ENCODE data around the gene CXCR2.
"Not testable (repeated sequence)": the region's sequence is repeated elsewhere in the genome, so short reads cannot be mapped to it uniquely, and the experiment has no call there.

Gene CXCR2
- 0 to 0.07 reads per million in 2 donors for total RNA-seq

DNA sequence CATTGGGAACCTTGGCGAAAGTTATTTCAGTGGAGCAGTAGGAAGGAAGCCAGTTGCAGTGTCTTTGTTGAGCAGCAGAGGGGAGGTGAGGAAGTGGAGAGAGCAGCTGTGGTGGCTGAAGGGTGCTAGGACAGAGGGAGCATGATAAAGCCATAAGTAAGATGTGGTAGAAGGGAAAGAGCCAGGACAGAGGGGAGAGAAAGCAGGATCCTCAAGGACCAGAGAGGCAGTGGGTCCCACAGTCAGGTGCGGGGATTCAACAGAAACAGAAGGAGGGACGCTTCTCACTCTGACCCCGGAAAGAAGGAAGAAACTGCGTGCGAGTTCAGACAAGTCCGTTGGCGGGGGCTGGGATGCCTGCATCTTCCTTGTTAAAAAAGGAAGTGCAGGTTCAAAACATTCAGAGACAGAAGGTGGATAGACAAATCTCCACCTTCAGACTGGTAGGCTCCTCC is at the start of gene CXCR2:
TSS of gene CXCR2 (plus strand) at position 403 of the 455 bp plus-strand sequence. CDS start 8,774 bp downstream, outside the sequence.
- peak in 1 of 5 experiments; percentile 11 for DNase-seq

DNA sequence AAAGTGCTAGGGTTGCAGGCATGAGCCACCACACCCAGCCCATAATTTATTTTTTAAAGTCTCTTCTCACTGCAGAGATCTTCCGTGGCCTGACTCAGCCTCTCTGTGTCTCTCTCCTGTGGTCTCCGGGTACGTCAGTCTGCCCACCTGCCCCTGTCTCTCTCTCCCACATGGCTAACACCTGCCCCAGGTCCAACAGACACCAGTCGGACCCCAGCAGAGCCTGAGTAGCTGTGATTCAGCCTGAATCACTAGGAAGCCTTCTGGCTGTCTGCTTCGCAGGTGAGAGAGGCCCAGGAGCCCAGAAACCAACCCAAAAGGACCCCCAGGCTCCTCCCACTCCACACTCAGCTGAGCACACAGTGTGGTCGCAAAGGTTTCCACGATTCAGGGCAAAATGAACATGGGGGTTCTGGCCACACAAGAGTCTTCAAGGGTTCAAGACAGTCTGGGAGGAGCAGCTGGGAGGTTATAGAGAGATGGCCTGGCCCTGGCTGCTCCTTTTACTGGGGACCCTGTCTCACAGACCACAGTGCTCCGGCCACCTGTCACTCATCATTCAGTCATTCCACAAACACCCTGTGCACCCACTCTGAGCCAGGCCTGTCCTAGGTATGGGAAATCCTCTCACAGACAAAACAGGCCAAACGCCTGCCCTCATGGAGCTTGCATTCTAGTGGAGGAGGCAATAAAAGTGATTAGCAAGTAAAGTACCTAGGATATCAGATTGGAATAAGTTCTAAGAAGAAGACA is 48.2 kb upstream of the CXCR2 start:
- no peak for DNase-seq

DNA sequence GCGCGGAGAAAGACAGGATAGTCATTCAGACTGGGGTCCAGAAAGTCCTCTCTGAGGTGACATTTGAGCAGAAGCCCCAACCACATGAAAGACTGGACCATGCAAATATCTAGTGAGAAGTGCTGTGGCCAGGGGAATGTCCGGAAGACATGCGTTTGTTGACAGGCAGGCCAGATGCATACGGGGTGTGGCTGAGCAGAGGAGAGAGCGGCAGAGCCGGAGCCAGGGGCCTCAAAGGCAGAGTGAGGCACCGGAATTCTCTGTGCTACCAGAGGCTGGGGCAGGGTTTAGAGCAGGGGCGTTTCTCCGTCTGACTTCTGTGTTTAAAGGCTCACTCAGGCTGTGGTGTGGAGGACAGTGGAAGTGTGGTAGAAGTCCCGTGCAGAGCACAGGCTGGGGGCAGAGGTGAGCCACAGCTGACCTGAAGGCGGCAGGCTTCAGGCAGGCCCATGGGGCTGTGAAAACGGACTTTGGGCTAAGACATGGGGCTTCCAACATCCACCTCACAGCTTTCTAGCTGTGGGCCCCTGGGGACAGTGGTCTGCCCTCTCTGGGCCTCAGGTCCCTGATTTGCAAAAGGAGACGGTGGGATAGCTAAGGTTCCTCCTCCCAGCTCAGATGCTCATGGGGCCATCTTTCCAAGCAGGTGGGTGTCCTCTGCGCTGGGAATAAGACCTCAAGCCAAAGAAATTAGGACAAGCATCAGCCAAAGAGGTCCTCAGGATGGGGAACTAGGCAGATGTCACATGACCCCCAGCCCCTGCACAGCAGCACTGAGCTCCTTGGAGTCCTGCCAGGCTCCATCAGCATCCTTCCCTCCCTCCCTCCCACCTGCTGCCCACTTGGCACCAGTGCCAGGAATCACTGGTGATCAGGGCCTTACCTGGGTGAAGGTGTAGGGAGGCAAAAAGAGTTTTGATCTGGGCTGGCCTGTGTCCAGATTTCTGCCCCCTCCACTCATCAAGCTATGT is 45.6 kb upstream of the CXCR2 start:
- DNase-seq, result no peak

DNA sequence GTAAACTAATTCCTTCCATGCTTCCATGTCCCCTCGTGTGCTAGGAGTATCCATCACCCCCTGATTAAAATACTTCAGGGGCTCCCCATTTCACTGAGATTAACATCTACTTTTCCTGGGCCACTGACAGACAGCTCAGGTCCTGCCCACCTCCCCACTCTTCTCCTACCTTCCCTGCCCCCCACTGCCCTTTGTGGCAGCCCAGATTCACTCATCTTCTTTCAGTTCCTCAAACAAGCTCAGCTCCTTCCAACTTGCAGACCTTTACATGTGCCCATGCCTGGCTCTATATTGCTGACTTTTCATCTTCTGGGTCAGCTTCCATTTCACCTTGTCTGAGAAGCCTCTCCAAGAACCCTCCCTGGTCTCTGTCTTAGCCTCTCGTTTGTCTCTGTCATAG is 44.8 kb upstream of the CXCR2 start:
- DNase-seq, result no peak

DNA sequence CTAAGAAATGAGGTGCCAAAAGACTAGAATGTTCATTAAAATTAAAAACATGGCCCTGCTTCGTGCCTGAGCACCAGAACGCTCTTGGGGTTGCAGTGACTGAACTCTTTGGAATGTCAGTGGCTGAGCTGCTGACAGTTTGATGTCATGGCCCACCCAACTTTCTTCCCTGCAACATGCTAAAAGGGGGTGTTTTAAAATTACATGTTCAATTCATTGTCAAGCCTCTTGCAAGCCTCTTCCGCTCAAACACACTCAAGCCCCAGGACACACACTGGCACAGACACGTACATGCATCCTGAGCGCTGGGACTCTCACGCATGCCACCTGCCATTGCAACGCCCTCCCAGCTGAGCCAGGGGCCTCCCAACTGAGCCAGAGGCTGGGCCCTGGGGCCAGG is 44.1 kb upstream of the CXCR2 start:
- no peak for DNase-seq

DNA sequence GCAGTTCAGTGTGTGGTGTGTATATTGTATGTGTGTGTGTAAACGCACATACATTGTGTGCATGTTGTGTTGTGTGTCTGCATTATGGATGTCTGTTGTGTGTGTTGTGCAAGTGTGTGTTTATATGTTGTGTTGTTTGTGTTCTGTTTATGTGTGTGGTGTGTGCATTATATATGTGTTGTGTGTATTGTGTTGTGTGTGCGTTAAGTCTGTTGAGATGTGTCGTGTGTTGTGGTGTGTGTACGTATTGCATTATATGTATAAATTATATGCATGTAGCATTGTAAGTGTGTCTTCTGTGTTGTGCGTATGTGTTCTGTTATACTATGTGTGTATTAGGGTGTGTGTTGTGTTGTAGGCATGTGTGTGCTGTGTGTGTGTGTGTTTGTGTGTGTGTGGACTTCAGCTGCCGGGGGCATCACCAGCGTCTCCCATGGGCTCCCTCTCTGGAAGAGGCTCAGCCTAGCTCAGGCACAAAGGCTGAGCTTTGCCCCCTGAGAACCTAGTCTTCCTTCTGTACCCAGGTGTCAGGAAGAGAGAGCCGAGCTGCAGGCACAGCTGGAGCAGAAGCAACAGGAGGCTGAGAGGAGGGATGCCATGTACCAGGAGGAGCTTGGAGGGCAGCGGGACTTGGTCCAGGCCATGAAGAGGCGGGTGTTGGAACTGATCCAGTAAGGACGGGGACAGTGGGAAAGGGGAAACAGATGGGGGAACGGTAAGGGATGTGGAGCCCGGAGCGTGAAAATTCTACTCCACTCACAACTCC is 43.1 kb upstream of the CXCR2 start:
- no peak for DNase-seq

DNA sequence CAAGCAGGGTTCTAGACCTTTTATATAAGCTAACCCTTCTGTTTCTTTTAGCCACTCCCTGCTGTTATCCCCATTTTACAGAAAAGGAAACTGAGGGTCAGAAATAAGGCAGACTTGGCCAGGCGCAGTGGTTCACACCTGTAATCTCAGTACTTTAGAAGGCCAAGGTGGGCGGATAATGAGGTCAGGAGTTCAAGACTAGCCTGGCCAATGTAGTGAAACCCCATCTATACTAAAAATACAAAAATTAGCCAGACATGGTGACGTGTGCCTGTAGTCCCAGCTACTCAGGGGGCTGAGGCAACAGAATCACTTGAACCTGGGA is 42.5 kb upstream of the CXCR2 start:
- no peak for DNase-seq

DNA sequence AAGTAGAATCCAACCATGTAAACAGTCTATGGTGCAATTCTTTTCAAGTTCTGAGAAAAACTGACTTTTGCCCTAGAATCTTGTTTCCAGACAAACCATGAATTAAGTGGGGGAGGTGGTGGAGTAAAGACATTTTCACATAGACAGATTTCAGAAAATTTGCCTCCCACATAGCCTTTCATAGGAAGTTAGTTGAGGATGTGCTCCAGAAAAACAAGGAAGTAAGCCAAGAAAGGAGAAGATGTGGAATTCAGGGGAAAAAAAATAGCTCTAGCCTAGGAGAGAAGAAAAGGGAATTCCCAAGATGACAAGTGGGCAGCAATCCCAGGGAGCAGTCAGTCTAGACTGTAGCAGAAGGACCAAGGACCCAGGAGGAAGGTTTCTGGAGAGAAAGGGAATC is 39.4 kb upstream of the CXCR2 start:
- DNase-seq, result no peak

DNA sequence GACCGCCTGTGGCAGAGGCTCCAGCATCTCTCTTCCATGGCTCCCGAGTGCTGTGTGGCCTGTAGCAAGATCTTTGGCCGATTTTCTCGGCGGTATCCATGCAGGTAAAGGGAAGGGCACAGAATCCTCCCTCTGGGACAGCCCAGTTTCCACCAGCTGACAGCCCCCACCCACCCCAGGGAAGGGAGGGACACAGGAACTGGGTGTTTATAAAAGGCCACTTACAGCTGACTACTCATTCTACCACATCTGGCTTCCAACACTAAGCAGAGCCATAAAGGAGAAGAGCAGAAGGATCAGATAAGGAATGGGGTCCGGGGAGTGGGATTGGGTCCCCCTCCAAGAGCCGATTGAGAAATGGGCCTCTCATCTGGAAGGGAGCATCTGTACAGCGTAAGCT is 36.6 kb upstream of the CXCR2 start:
- DNase-seq, result no peak

DNA sequence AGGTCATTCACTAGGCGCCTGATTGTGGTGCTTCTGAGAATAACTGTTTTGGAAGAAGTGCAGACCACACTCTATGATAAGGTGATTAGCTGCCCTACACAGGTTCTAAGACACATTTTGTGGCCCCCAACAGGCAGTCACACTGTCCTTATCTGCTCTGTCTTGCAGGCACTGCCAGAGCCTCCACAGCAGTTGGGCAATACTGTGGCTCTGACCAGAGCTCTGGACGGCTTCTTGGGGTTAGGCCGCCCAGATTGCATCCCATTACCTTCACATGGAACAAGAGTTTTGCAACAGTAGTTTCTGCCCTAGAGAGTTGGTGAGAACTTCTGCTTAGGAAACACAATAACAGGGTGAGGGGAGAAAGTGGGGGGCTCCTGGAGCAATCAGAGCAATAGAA is 34.1 kb upstream of the CXCR2 start:
- DNase-seq, result no peak

DNA sequence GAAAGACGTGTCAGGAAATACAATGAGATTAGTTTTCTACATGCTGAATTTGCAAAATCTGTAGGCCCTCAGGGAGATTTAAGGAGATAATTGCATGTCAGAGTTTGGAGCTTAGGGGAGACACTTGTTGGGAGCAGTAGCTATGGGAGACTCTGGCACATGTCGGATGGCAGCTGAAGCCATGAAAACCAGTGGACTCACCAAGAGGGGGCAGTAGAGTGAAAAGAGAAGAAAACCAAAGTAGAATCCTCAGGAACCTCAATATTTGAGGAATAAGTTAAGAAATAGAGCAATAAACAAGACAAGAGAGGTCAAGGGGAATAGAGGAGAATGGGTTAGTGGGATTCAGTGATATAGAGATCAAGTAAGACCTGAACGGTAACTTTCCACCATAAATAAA is 31.9 kb upstream of the CXCR2 start:
- no peak for DNase-seq

DNA sequence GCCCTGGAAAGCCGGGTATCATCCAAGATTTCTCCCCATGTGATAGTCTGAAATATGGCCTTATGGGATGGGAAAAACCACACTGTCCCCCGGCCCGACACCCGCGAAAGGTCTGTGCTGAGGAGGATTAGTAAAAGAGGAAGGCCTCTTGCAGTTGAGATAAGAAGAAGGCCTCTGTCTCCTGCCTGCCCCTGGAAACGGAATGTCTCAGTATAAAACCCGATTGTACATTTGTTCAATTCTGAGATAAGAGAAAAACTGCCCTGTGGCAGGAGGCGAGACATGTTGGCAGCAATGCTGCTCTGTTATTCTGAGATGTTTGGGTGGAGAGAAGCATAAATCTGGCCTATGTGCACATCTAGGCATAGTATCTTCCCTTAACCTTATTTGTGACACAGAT is 30.0 kb upstream of the CXCR2 start:
- no peak for DNase-seq

DNA sequence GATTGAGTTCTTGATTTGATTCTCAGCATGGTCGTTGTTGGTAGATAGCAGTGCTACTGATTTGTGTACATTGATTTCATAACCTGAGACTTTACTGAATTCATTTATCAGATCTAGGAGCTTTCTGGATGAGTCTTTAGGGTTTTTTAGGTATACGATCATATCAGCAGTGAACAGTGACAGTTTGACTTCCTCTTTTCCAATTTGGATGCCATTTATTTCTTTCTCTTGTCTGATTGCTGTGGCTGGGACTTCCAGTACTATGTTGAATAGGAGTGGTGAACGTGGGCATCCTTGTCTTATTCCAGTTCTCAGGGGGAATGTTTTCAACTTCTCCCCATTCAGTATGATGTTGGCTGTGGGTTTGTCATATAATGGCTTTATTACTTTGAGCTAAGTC is 27.9 kb upstream of the CXCR2 start:
- peak in 1 of 5 experiments; percentile 60 for DNase-seq

DNA sequence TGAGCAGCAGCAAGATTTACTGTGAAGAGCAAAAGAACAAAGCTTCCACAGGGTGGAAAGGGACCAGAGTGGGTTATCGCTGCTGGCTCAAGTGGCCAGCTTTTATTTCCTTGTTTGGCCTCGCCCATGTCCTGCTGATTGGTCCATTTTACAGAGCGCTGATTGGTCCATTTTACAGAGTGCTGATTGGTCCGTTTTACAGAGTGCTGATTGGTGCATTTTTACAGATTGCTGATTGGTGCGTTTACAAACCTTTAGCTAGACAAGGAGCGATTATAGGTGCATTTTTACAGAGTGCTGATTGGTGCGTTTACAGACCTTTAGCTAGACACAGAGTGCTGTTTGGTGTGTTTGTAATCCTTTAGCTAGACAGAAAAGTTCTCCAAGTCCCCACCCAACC is 17.0 kb upstream of the CXCR2 start:
- not testable (repeated sequence) for DNase-seq

DNA sequence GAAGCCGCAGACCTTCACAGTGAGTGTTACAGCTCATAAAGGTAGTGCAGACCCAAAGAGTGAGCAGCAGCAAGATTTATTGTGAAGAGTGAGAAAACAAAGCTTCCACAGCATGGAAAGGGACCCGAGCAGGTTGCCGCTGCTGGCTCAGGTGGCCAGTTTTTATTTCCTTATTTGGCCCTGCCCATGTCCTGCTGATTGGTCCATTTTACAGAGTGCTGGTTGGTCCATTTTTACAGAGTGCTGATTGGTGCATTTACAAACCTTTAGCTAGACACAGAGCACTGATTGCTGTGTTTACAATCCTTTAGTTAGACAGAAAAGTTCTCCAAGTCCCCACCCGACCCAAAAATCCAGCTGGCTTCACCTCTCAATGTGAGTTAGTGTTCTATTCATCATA is 4.0 kb upstream of the CXCR2 start:
- not testable (repeated sequence) for DNase-seq

DNA sequence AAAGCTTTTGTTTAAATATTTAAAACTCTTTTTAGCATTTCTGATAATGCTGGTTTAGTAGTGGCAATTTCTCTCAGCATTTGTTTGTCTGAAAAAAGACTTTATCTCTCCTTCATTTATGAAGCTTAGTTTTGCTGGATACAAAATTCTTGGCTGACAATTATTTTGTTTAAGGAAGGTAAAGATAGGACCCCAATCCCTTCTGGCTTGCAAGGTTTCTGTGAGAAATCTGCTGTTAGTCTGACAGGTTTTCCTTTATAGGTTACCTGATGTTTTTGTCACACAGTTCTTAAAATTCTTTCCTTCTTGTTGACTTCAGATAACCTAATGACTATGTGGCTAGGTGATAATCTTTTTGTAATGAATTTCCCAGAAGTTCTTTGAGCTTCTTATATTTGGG is 3.5 kb upstream of the CXCR2 start:
- not testable (repeated sequence) for DNase-seq

DNA sequence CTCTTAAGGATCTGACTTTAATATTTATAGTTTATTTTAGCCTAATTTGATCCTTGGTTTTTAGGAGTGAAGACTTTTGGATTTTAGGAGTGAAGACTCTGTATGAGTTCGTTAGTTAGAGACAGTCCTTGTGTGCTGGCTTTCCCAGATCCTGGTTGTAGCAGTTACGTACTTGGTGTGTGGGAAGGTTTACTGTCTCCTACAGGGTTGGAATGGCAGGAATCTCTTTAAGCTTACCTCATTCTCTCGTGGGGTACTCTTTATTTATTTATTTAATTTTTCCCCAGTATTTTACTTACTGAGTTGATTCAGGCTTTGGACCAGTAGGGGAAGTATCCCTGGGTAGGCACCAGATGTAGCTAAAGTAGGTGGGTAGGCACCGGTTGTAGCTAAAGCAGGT is 1.8 kb upstream of the CXCR2 start:
- no peak for DNase-seq

DNA sequence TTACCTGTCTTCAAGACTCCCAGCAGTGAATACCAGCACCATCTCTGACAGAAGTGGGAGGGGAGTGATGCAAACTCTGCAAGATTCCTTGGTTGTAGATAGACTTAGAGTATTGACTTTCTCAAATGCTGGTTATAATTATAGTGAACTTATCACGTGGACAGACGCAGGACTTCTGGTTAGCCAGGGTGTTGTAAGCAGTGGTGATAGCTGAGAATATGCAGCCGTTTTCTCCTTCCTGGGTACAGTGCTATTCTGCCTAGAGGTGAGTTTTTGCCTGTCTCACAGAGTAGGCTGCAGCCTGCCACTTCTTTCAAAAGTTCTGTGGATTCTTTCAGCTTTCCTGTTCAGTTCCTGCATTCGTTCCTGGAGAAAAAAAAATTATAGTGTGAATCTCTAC is 733 bp upstream of the CXCR2 start:
- DNase-seq, result no peak

DNA sequence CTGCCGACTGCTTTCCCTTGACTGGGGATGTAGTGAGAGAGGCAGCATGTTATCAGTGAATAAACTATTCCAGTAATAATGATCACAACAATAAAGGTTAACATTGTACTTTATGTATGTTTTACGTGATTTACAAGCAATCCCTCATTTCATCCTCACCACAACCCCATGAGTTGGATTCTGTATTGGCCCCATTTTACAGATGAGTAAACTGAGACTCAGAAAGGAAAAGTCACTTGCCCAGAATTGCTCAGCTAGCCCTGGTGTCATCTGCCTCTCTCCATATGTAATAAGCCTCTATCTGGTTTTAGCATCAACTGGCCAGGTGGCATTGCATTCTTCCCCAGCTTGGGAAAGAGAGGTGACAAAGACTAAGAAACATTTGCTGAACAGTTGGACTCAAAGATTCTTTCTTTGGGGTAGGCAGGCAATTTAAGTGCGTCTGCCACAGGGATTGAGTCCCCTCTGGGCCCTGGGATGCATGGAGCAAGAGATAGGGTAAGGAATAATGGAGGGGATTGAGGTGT is 2.2 kb downstream of the CXCR2 start:
- no peak for DNase-seq

DNA sequence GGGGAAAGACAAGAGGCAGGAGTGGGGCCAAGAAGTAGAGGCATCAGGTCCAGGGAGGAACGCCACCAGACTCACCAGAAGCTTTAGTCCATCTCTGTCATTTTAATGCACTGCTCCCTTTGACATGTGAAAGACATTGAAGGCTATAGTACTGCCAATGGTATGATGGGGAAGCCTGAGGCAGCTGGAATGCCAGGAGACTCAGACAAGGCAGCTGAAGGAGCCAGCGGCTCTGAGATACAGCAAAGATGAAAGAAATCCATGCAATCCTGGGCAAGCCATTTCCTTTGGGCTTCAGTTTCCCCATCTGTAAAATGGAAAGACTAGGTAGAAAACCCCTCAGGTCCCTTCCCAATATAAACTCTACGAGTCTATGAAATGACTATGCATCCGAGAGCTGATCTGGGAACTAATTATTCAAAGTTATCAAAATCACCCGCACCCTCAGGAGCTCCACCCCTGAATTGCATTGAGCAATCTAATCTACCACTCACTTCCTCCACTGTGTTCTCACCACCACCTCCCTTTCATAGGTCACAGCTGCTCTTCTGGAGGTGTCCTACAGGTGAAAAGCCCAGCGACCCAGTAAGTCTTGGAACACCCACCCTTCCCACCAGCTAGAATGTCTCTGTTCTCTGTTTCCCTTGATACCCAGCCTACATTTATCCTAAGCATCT is 3.1 kb downstream of the CXCR2 start:
- DNase-seq, result no peak

DNA sequence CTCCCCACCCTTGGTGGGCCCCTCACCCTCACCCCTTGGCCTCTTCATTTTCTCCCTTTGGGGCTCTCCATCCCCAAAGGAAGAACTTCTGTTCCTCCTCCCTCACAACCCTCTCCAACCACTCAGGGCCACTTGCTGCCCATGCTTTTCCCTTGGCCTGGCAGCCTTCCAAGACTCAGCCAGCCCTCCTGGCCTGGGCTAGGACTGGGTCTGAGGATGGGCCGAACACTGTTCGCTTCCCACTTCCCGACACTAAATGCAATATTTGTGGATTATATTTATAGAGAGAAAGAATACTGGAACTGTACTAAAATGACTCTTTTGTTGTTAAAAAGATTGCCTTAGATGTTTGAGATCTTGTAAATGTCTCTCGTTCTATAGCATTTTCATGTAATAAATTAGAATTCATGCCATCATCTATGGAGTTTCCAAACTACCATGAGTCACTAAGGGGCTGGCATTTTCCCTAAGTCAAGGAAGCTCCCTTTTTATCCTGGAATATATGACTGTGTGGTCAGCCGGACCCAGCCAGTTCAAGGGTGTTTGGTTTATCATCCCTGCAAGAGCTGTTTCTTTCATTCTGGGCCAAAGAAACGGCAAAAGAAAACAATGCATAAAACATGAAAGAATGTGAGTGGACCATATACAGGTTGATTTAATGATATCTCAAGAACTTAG is 3.8 kb downstream of the CXCR2 start:
- DNase-seq, result no peak

DNA sequence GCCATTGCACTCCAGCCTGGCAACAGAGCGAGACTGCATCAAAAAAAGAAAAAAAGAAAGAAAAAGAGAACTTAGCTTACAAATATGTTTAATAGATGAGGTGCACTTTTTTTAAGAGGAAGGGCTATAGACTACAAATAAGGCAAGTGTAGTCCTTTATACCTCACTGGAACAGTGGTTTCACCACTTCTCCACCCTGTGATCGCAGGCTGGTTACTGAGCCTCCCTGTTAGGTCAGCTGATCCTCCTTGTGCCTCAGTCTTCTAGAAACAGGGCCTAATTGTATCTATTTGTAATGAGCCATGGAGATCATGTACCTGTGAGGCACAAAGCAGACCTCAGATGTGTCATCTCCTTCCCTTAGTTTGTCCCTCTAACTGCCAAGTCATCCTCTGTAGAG is 4.5 kb downstream of the CXCR2 start:
- DNase-seq, result no peak

Measured in T-helper 2 cell (primary cell).